ENCODE data around the gene MARCHF9.
"Not testable (repeated sequence)": the region's sequence is repeated elsewhere in the genome, so short reads cannot be mapped to it uniquely, and the experiment has no call there.

DNA sequence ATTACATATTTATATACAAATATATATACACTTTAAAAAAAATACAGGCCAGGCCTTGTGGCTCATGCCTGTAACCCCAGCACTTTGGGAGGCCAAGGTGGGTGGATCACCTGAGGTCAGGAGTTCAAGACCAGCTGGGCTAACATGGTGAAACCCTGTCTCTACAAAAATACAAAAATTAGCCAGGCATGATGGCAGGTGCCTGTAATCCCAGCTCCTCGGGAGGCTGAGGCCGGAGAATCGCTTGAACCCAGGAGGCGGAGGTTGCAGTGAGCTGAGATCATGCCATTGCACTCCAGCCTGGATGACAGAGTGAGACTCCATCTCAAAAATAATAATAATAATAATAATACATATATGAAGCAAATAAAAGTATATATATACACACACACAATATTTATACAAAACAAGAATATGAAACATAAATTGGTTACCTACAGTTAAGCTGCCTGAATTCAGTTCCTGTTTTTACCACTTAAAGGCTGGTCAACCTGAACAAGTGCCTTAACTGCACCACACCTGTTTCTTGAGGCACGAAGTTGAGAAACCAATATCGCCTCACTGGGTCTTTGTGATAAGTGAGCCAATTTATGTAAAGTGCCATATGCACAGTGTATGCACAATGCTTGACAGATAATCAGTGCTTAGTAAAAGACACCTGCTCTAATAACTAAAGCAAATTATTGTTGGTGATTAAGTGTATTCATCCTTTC, 39.7 kb upstream of the MARCHF9 start:
- TF ChIP-seq, protein P1, sequence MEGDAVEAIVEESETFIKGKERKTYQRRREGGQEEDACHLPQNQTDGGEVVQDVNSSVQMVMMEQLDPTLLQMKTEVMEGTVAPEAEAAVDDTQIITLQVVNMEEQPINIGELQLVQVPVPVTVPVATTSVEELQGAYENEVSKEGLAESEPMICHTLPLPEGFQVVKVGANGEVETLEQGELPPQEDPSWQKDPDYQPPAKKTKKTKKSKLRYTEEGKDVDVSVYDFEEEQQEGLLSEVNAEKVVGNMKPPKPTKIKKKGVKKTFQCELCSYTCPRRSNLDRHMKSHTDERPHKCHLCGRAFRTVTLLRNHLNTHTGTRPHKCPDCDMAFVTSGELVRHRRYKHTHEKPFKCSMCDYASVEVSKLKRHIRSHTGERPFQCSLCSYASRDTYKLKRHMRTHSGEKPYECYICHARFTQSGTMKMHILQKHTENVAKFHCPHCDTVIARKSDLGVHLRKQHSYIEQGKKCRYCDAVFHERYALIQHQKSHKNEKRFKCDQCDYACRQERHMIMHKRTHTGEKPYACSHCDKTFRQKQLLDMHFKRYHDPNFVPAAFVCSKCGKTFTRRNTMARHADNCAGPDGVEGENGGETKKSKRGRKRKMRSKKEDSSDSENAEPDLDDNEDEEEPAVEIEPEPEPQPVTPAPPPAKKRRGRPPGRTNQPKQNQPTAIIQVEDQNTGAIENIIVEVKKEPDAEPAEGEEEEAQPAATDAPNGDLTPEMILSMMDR (IDR thresholded peaks at IDR 0.05; ENCODE audit: insufficient read depth, low read length, poor library complexity, severe bottlenecking): not testable (repeated sequence)
- not testable (repeated sequence) for TF ChIP-seq EZH2phosphoT487 (conservative IDR thresholded peaks at IDR 0.05; ENCODE audit: low read length)
